A673 (cell line): ENCODE data around the gene AKR7A2. TPM values are rescaled to one million over a fixed set of nuclear protein-coding genes. Genes with fewer than 3 reads are reported as not detected.

Source experiments
- BruUV-seq: library from RNA; stranded (reverse); fragments of 400-500 nt; replicated peaks from 2 replicates; lab custom pipeline; 2021; lab: Mats Ljungman, UMichigan
- CTCF ChIA-PET: fragments of 300-600 bp; sonication (Branson Sonifier 250); formaldehyde crosslinking; loops from one replicate; lab custom pipeline; 2022; ENCODE audit warnings: antibody characterized with exemption; lab: Charles Lee
- POLR2A ChIA-PET: fragments of 300-600 bp; sonication (Branson Sonifier 250); formaldehyde crosslinking; loops from one replicate; lab custom pipeline; 2022; ENCODE audit warnings: antibody characterized with exemption; ENCODE audit not compliant: low non-redundant PET; lab: Charles Lee
- DNase-seq: peaks from one replicate; pipeline ENCODE4 v3.0.0-alpha.2; 2015; ENCODE audit warnings: low spot score
- H3K27ac ChIP-seq: fragments of 200-600 bp; sonication (generic); 2 replicates; pipeline ENCODE4 v1.5.1; 2016; ENCODE audit warnings: mixed run types, low read depth, mild to moderate bottlenecking, mixed read lengths, antibody characterized with exemption, low read length; ENCODE audit not compliant: poor library complexity, severe bottlenecking
- H3K27me3 ChIP-seq: fragments of 200-600 bp; sonication (generic); replicated peaks from 2 replicates; pipeline ENCODE4 v1.6.1; 2017; ENCODE audit warnings: mixed run types, low read depth, mild to moderate bottlenecking, mixed read lengths, antibody characterized with exemption, low read length; ENCODE audit not compliant: insufficient read depth, poor library complexity
- H3K36me3 ChIP-seq: fragments of 200-600 bp; sonication (generic); 2 replicates; pipeline ENCODE4 v1.6.1; 2016; ENCODE audit warnings: mixed run types, mild to moderate bottlenecking, mixed read lengths, antibody characterized with exemption, low read length; ENCODE audit not compliant: insufficient read depth, poor library complexity, severe bottlenecking
- H3K4me1 ChIP-seq: fragments of 200-600 bp; sonication (generic); 2 replicates; pipeline ENCODE4 v1.6.1; 2017; ENCODE audit warnings: mixed run types, mild to moderate bottlenecking, mixed read lengths, antibody characterized with exemption, low read length; ENCODE audit not compliant: insufficient read depth, poor library complexity, severe bottlenecking
- H3K4me3 ChIP-seq: fragments of 200-600 bp; sonication (generic); 2 replicates; pipeline ENCODE4 v1.5.1; 2016; ENCODE audit warnings: low read depth, mixed run types, mild to moderate bottlenecking, mixed read lengths, low read length; ENCODE audit not compliant: poor library complexity, severe bottlenecking
- H3K9me3 ChIP-seq: fragments of 200-600 bp; sonication (generic); 2 replicates; pipeline ENCODE4 v1.6.1; 2016; ENCODE audit warnings: mixed run types, low read depth, mild to moderate bottlenecking, mixed read lengths, antibody characterized with exemption, low read length; ENCODE audit not compliant: poor library complexity, severe bottlenecking
- EZH2 ChIP-seq: fragments of 200-600 bp; sonication (generic); IDR thresholded peaks from 2 replicates; pipeline ENCODE4 v1.6.1; 2017; ENCODE audit warnings: borderline replicate concordance, low read depth, mild to moderate bottlenecking, mixed read lengths, antibody characterized with exemption, low read length; ENCODE audit not compliant: poor library complexity, severe bottlenecking
- intact Hi-C: fragments of 100-400 bp; cut with micrococcal nuclease; formaldehyde crosslinking; loops from one replicate; pipeline ENCODE4 v1.10.0; 2022; ENCODE audit not compliant: unreplicated experiment
- total RNA-seq: library from RNA; stranded (reverse); gene quantifications from 2 replicates; pipeline ENCODE4 v1.2.3, GENCODE V29; 2021
- TF ChIP-seq, protein P1 (sequence below): fragments of 300-800, 200-600 bp; sonication (generic); conservative IDR thresholded peaks from 2 replicates; pipeline ENCODE4 v1.5.1; 2017; ENCODE audit warnings: low read depth, mild to moderate bottlenecking, antibody characterized with exemption, low read length, moderate library complexity, mixed read lengths

Gene AKR7A2
- total RNA-seq, 1 experiment from 2014 or later: 57.2 TPM

DNA sequence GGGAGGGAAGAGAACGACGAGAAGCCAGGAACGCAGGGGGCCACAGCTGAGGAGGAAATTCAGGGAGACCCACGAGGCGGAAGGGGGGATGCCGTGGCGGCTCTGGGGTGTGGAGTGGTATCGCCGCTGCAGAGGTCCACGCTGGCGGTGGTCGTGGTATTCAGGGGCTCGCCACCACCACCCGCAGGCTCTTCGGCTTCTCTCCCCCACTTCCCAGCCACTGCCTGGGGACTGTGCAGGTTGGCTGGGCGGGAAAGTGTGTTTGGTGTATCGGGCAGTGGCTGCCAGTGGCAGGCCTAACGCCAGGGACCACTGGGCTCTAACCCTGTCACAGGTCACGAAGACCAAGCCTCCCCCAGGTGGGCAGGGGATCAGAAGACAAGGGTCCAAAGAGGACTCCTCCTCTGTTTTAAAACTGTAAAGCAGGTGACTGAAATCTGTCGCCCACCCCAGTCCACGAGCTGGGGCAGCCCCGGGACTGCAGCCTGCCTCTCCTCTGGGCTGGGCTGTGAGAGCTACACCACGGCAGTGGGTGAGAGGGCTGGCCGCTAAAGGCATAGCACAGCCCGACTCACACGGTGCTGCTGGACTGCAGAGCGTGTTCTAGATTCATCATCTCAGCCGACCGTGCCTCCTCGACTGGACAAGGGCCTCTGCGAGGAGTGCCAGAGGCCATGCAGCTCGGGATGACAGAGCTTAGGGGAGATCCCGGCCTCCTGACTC, 31.1 kb upstream of the AKR7A2 start:
- TF ChIP-seq, protein P1, sequence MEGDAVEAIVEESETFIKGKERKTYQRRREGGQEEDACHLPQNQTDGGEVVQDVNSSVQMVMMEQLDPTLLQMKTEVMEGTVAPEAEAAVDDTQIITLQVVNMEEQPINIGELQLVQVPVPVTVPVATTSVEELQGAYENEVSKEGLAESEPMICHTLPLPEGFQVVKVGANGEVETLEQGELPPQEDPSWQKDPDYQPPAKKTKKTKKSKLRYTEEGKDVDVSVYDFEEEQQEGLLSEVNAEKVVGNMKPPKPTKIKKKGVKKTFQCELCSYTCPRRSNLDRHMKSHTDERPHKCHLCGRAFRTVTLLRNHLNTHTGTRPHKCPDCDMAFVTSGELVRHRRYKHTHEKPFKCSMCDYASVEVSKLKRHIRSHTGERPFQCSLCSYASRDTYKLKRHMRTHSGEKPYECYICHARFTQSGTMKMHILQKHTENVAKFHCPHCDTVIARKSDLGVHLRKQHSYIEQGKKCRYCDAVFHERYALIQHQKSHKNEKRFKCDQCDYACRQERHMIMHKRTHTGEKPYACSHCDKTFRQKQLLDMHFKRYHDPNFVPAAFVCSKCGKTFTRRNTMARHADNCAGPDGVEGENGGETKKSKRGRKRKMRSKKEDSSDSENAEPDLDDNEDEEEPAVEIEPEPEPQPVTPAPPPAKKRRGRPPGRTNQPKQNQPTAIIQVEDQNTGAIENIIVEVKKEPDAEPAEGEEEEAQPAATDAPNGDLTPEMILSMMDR: no peak
- TF ChIP-seq EZH2: no peak
- CTCF ChIA-PET: interaction anchor here (0.6 kb wide), 1 partner anchor 295 kb away, joined by 4 read pairs; no protein-coding TSS in a partner anchor
- H3K27me3 ChIP-seq: no peaks in the 10 kb centered on the region
- no peaks in the 10 kb centered on the region for H3K4me1 ChIP-seq
- POLR2A ChIA-PET: no interaction called here
- H3K9me3 ChIP-seq: no peaks in the 10 kb centered on the region
- peaks cover 9% of the 10 kb centered on the region for H3K36me3 ChIP-seq
- no TSS peak for BruUV-seq
- no peak overlapping the region for H3K27ac ChIP-seq
- H3K4me3 ChIP-seq: no peak overlapping the region
- no peak for DNase-seq
- intact Hi-C loops: no loop called here

DNA sequence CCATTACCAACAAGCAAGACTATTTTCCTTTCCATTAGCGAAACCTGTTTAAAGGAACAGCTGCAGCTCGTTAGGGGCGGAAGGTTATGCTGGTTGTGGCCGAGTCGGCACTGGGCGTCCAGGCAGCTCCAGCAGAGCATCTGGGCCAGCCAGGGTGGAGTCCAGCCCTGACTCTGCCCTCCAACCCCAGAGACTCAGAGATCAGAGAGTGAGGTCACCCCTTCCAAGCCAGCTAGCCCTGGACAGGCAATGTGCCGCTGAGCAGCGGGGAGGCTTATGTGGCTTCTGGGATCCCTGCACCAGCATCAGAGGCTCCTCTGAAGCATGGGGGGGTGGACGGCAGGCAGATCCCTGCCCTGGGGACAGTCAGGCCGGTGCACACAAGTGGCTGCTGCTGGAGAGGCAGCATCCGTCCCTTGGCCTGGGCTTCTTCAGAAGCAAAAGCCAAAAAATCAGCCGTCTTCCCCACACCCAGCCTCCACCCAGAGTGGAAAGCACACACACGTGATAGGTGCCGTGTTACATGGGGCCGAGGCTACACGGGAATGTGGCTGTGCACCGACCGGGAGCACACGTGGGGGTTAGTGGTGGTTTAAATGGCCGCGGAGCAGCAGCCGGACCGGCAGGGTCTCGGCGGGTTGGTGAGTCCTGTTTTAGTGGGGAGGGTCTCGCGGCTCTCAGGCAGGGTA, 30.3 kb upstream of the AKR7A2 start:
- H3K4me3 ChIP-seq: no peak overlapping the region
- TF ChIP-seq, protein P1: no peak
- no peak for TF ChIP-seq EZH2
- intact Hi-C loops: no loop called here
- BruUV-seq: no TSS peak
- H3K9me3 ChIP-seq: no peaks in the 10 kb centered on the region
- no peaks in the 10 kb centered on the region for H3K27me3 ChIP-seq
- H3K4me1 ChIP-seq: no peaks in the 10 kb centered on the region
- POLR2A ChIA-PET: no interaction called here
- peaks cover 7% of the 10 kb centered on the region for H3K36me3 ChIP-seq
- H3K27ac ChIP-seq: no peak overlapping the region
- no peak for DNase-seq
- CTCF ChIA-PET: no interaction called here

DNA sequence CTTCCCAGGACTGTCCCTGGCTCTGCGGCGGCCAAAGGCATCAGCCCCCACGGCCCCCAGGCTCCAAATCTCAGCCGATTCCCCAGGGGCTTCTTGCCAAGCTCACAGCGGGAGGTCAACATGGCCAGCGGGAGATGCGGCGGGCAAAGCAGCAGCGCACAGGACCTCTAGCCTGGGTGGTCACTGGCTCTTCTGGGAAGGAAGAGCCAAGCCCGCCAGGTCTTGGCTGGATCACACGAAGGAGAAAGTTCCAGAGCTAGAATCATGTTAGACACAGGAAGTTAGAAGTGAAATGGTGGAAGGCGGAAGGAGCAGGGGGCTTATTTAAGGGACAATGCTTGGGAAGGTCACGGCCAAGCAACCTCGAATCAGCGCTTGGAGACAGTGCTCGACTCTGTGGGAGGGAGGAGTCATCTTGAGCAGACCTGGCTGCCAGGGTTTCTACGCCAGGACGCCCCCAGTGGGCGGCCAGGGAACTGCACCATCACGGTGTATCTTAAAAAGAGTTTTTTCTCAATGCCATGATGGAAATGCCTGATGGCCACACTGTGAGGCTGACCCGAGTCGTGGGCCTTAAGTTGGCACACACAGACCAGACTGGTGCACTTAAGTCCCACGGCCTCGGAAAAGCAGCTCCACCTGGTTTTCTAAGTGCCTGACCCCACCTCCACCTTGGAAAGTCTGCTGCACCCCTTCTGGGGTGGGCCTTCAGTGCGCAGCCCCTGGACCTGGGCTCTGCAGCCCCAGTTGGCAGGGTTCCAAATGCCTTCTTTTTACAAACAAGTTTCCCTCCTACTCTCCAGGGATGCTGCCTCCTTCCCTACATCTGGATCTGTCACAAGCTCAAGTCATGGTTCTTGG, 29.5 kb upstream of the AKR7A2 start:
- Histone ChIP-seq H3K4me1 (no peaks in the 10 kb centered on the region), H3K9me3 (no peaks in the 10 kb centered on the region), H3K27me3 (no peaks in the 10 kb centered on the region), H3K4me3 (no peak overlapping the region), H3K27ac (no peak overlapping the region), H3K36me3 (peaks cover 7% of the 10 kb centered on the region)
- intact Hi-C loops: no loop called here
- no TSS peak for BruUV-seq
- CTCF ChIA-PET: no interaction called here
- peak; percentile 79 for DNase-seq
- TF ChIP-seq, protein P1: peak; percentile 90
- no peak for TF ChIP-seq EZH2
- POLR2A ChIA-PET: no interaction called here
